HCT116 (cell line): Measurements from ENCODE around the gene DCBLD2. TPM values are rescaled to one million over a fixed set of nuclear protein-coding genes. Genes with fewer than 3 reads are reported as not detected.

Experiments
- ATAC-seq: fragments of 200-7000 bp; cut with Tn5 transposase; 2 replicates; pipeline ENCODE4 v1.9.1; 2020; ENCODE audit warnings: mild to moderate bottlenecking, moderate library complexity
- BruUV-seq: library from RNA; stranded (reverse); fragments of 400-500 nt; replicated peaks from 2 replicates; lab custom pipeline; 2021; lab: Mats Ljungman, UMichigan
- CTCF ChIA-PET: fragments of 300-600 bp; sonication (Branson Sonifier 250); formaldehyde crosslinking; loops from one replicate; lab custom pipeline; 2021; ENCODE audit warnings: antibody characterized with exemption; lab: Charles Lee
- POLR2A ChIA-PET: fragments of 300-600, 350-600 bp; sonication (Branson Sonifier 250); formaldehyde crosslinking; loops from one replicate; lab custom pipeline; 2021; ENCODE audit warnings: antibody characterized with exemption; lab: Charles Lee
- RAD21 ChIA-PET, 2 experiments: fragments of 300-600 bp; sonication (Branson Sonifier 250); formaldehyde crosslinking; loops; one replicate each; lab custom pipeline; 2023; ENCODE audit warnings: low total read pairs in 2 of 2; ENCODE audit not compliant: uncharacterized antibody in 2 of 2, unreplicated experiment in 2 of 2, low non-redundant PET in 1 of 2; lab: Charles Lee
- DNase-seq: peaks from one replicate; pipeline ENCODE4 v3.0.0-alpha.2; 2010; ENCODE audit warnings: low read depth, low spot score
- H2AFZ ChIP-seq: fragments of 200-600 bp; shearing (Covaris generic), sonication (generic); 2 replicates; pipeline ENCODE4 v1.6.1; 2017; ENCODE audit warnings: low read depth, mixed run types, mixed read lengths, antibody characterized with exemption, low read length; ENCODE audit not compliant: poor library complexity, severe bottlenecking
- H3K27ac ChIP-seq: 2 replicates; pipeline ENCODE4 v1.5.1; 2012; ENCODE audit warnings: low read depth, low read length
- H3K27me3 ChIP-seq: fragments of 200-600 bp; sonication (generic); 2 replicates; pipeline ENCODE4 v1.6.1; 2016; ENCODE audit warnings: mixed run types, low read length, mixed read lengths; ENCODE audit not compliant: insufficient read depth
- H3K36me3 ChIP-seq, 2 experiments: fragments of 200-500 bp in 1 of 2; fragments of 200-600 bp in 1 of 2; sonication (Bioruptor generic) in 1 of 2; sonication (generic) in 1 of 2; 2 replicates each; pipeline versions ENCODE4 v1.5.1 to v1.6.1; 2014 to 2016; ENCODE audit warnings: low read length in 2 of 2, inconsistent platforms in 1 of 2, mixed read lengths in 1 of 2, mixed run types in 1 of 2; ENCODE audit not compliant: insufficient read depth in 2 of 2, control insufficient read depth in 1 of 2
- H3K4me1 ChIP-seq, 2 experiments: fragments of 200-600 bp in 1 of 2; sonication (generic) in 1 of 2; 2 replicates each; pipeline versions ENCODE4 v1.5.1 to v1.6.1; 2012 to 2017; ENCODE audit warnings: low read length in 2 of 2, inconsistent platforms in 1 of 2, mild to moderate bottlenecking in 1 of 2, mixed read lengths in 1 of 2, mixed run types in 1 of 2, moderate library complexity in 1 of 2; ENCODE audit not compliant: insufficient read depth in 2 of 2, control insufficient read depth in 1 of 2
- H3K4me2 ChIP-seq: fragments of 200-600 bp; sonication (generic); 2 replicates; pipeline ENCODE4 v1.6.1; 2017; ENCODE audit warnings: mixed run types, low read length, mixed read lengths
- H3K4me3 ChIP-seq, 2 experiments: fragments of 200-600 bp in 1 of 2; sonication (generic) in 1 of 2; replicated peaks in 1 of 2; 2 replicates each; pipeline ENCODE4 v1.5.1; 2011 to 2016; ENCODE audit warnings: low read length in 2 of 2, control low read depth in 1 of 2, low read depth in 1 of 2, mild to moderate bottlenecking in 1 of 2, mixed read lengths in 1 of 2, mixed run types in 1 of 2
- H3K79me2 ChIP-seq: fragments of 200-600 bp; sonication (generic); 2 replicates; pipeline ENCODE4 v1.6.1; 2017; ENCODE audit warnings: mild to moderate bottlenecking, mixed run types, low read length, moderate library complexity, mixed read lengths; ENCODE audit not compliant: insufficient read depth
- H3K9ac ChIP-seq: fragments of 200-600 bp; sonication (generic); 2 replicates; pipeline ENCODE4 v1.6.1; 2016; ENCODE audit warnings: low read length, mixed read lengths
- H3K9me2 ChIP-seq: fragments of 200-600 bp; sonication (generic), shearing (Covaris generic); 2 replicates; pipeline ENCODE4 v1.6.1; 2017; ENCODE audit warnings: mixed run types, mild to moderate bottlenecking, moderate library complexity; ENCODE audit not compliant: insufficient read depth
- H3K9me3 ChIP-seq, 2 experiments: fragments of 200-500 bp in 1 of 2; fragments of 200-600 bp in 1 of 2; sonication (Bioruptor generic) in 1 of 2; sonication (generic) in 1 of 2; 2 replicates each; pipeline ENCODE4 v1.6.1; 2014 to 2017; ENCODE audit warnings: low read length in 2 of 2, mixed read lengths in 2 of 2, inconsistent platforms in 1 of 2, low read depth in 1 of 2, mild to moderate bottlenecking in 1 of 2, mixed run types in 1 of 2, moderate library complexity in 1 of 2; ENCODE audit not compliant: control insufficient read depth in 1 of 2, insufficient read depth in 1 of 2
- H4K20me1 ChIP-seq: fragments of 200-600 bp; sonication (generic), shearing (Covaris generic); 2 replicates; pipeline ENCODE4 v1.6.1; 2017; ENCODE audit warnings: mixed run types, mild to moderate bottlenecking, moderate library complexity; ENCODE audit not compliant: insufficient read depth
- SP1 ChIP-seq: IDR thresholded peaks from 2 replicates; pipeline ENCODE4 v1.6.1; 2012; ENCODE audit warnings: low read depth
- ZFX ChIP-seq: fragments of 450-650 bp; IDR thresholded peaks from 2 replicates; pipeline ENCODE4 v1.6.1; 2017
- intact Hi-C: fragments of 100-400 bp; cut with micrococcal nuclease; formaldehyde crosslinking; loops from 2 replicates; pipeline ENCODE4 v1.10.0; 2022
- total RNA-seq: library from RNA; stranded (reverse); gene quantifications from one replicate; pipeline ENCODE4 v1.2.1, GENCODE V29; 2021; ENCODE audit not compliant: unreplicated experiment
- TF ChIP-seq, protein P1 (sequence below): IDR thresholded peaks from 2 replicates; pipeline ENCODE4 v1.6.1; 2012; ENCODE audit warnings: low read depth
- TF ChIP-seq, protein P2 (sequence below): IDR thresholded peaks from 2 replicates; pipeline ENCODE4 v1.6.1; 2012

DCBLD2 gene
- total RNA-seq, 1 experiment from 2014 or later: 532 TPM

DNA sequence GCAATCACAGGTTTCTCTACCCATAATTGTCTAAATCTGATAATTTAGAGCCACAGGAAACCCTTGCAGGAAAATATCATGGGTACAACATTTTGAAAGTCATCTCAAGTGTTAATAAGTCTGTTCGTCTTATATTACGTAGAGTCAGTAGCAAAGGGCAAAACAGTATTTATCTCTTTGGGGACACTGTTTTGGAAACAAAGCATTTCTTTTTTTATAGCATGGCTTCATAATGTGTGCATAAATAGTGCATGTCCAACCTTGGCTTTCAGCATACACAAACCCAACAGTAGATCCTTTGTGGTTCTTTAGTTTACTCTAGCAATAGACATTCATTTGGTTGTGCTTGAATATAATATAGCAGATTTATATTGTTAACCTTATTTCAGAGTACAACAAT lies 114.3 kb downstream of the DCBLD2 start (continued):
- TF ChIP-seq, protein P1, sequence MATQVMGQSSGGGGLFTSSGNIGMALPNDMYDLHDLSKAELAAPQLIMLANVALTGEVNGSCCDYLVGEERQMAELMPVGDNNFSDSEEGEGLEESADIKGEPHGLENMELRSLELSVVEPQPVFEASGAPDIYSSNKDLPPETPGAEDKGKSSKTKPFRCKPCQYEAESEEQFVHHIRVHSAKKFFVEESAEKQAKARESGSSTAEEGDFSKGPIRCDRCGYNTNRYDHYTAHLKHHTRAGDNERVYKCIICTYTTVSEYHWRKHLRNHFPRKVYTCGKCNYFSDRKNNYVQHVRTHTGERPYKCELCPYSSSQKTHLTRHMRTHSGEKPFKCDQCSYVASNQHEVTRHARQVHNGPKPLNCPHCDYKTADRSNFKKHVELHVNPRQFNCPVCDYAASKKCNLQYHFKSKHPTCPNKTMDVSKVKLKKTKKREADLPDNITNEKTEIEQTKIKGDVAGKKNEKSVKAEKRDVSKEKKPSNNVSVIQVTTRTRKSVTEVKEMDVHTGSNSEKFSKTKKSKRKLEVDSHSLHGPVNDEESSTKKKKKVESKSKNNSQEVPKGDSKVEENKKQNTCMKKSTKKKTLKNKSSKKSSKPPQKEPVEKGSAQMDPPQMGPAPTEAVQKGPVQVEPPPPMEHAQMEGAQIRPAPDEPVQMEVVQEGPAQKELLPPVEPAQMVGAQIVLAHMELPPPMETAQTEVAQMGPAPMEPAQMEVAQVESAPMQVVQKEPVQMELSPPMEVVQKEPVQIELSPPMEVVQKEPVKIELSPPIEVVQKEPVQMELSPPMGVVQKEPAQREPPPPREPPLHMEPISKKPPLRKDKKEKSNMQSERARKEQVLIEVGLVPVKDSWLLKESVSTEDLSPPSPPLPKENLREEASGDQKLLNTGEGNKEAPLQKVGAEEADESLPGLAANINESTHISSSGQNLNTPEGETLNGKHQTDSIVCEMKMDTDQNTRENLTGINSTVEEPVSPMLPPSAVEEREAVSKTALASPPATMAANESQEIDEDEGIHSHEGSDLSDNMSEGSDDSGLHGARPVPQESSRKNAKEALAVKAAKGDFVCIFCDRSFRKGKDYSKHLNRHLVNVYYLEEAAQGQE: no peak
- no peak for TF ChIP-seq SP1

DNA sequence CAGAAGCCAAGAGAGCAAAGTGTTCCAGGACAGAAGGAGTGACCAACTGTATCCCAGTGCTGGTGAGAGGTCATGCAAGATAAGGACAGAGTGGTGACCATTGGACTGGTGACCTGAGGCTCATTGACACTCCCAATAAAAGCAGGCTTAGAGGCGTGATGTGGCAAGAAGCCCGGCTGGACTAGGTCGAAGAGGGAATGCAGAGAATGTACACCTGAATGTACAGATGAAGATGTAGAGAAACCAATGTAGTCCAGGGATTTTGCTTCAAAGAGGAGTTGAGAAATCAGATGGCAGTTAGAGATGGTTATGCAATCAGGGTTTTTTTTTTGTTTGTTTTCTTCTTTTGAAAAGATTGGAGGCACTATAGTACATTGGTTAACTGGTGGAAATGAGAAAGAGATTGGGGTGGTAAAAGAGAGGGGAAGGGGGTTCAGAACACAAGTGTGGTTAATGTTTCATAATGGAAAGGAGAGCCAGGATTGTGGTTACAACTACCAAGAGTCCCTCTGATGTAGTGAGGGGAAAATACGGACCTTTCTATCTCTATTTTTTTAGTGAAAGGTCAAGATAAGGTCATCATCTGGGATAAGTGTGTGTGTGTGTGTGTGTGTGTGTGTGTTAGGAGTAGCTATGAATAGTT lies 115.0 kb downstream of the DCBLD2 start:
- no peak for TF ChIP-seq ZFX
- TF ChIP-seq, protein P2, sequence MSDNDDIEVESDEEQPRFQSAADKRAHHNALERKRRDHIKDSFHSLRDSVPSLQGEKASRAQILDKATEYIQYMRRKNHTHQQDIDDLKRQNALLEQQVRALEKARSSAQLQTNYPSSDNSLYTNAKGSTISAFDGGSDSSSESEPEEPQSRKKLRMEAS: no peak
- TF ChIP-seq, all 23 proteins: peak for 0
- no peak overlapping the region for H3K27ac ChIP-seq
- CTCF ChIA-PET: no interaction called here

More for the DNA sequence above, 115.0 kb downstream of the DCBLD2 start:
- Histone ChIP-seq H3K9ac (no peak overlapping the region), H3K4me2 (no peak overlapping the region), H3K4me3 (no peak overlapping the region), H4K20me1 (no peaks in the 10 kb centered on the region), H3K9me2 (no peaks in the 10 kb centered on the region), H3K36me3 (peaks cover 0 to 3% of the 10 kb centered on the region in 2 experiments; a peak in 2 of 4 replicates), H3K27me3 (no peaks in the 10 kb centered on the region), H3K79me2 (no peaks in the 10 kb centered on the region), H3K9me3 (no peaks in the 10 kb centered on the region), H3K4me1 (no peaks in the 10 kb centered on the region; a peak in 1 of 4 replicates), H2AFZ (no peak overlapping the region)
- no peak for DNase-seq
- intact Hi-C loops: no loop called here
- BruUV-seq: no TSS peak
- ChIA-PET POLR2A (no interaction called here), RAD21 (no interaction called here)
- ATAC-seq: no peak
